B cell (primary cell): ENCODE measurements around the gene MSL1.

Experiments used
- CTCF ChIP-seq: fragments of 200-600 bp; IDR thresholded peaks from one replicate; pipeline ENCODE4 v1.8.0; 2022; ENCODE audit warnings: antibody characterized with exemption, mild to moderate bottlenecking
- EZH2 ChIP-seq: IDR thresholded peaks from 2 replicates; pipeline ENCODE4 v1.6.1; 2012; ENCODE audit warnings: borderline replicate concordance, low read depth, mild to moderate bottlenecking, moderate library complexity, low read length; ENCODE audit not compliant: insufficient read depth, poor library complexity, severe bottlenecking

DNA sequence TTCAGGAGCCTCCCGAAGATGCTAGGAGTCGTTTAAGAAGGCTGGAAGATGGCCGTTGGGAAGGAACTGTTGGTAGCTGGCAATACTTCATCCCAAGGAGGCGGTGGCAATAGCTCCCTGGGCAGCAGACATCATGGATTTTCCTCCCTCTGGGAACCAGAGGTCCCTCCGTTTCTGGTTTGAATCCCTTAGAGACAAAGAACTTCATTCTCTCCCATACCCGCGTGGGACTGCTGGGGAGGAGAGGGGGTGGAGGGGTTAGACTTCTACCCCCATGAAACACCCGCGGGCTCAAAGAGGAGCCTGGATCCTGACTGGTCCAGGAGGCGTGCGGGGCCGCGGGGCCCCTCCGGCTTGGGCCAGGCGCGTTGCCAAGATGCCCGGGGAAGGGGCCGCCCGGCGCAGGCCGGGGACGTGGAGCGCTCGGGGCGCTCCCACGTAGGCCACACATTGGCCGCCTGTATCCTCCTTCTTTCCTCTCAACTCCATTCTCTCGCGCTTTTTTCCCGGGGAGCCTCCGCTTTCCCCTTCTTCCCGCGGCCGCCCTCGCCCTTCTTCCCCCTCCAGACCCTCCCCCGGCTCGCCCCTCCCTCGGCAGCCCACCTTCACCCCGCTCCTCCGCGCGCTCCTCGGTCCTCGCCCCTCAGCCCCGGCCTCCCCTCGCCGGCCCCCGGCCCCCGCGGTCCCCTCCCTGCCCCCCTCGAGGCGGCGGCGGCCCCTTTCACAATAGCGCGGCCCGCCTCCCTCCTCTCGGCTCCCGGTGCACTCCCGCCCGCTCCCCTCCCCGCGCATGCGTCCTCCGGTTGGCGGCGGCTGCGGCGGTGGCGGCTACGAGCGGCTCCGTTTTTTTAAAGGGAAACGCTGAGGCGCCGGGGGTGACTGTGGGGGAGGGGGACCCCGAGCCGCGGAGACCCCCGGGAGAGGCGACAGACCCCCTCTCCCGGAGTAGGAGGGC lies at the start of gene MSL1:
- no peak for TF ChIP-seq CTCF
- TF ChIP-seq EZH2: no peak
